HG03439 (cell line): ENCODE measurements around the gene UHRF2.
"Not testable (repeated sequence)": the region's sequence is repeated elsewhere in the genome, so short reads cannot be mapped to it uniquely, and the experiment has no call there.

Experiments
- ATAC-seq: cut with Tn5 transposase; IDR thresholded peaks from one replicate; pipeline ENCODE4 v1.9.1; 2021; ENCODE audit warnings: mild to moderate bottlenecking, moderate library complexity; ENCODE audit not compliant: unreplicated experiment

Gene UHRF2

GRCh38 chr9:6484210-6484609, 71.2 kb downstream of the UHRF2 start:
- ATAC-seq = no peak

GRCh38 chr9:6488395-6488794, 75.4 kb downstream of the UHRF2 start:
- no peak for ATAC-seq

GRCh38 chr9:6489099-6489498, 76.1 kb downstream of the UHRF2 start:
- no peak for ATAC-seq

GRCh38 chr9:6490863-6491262, 77.9 kb downstream of the UHRF2 start:
- no peak for ATAC-seq

GRCh38 chr9:6495466-6495865, 82.5 kb downstream of the UHRF2 start:
- ATAC-seq = no peak

GRCh38 chr9:6498982-6499381, 86.0 kb downstream of the UHRF2 start:
- no peak for ATAC-seq

GRCh38 chr9:6501526-6502210, 88.7 kb downstream of the UHRF2 start:
- ATAC-seq = no peak

GRCh38 chr9:6502399-6502798, 89.4 kb downstream of the UHRF2 start:
- no peak for ATAC-seq

- ATAC-seq = no peak
Observed at GRCh38 chr9:6506571-6506970, 93.6 kb downstream of the UHRF2 start.

- ATAC-seq = no peak
Observed at GRCh38 chr9:6512085-6512657, 99.2 kb downstream of the UHRF2 start.

GRCh38 chr9:6522263-6522662, 109.3 kb downstream of the UHRF2 start:
- ATAC-seq = no peak

GRCh38 chr9:6525326-6526045, 112.5 kb downstream of the UHRF2 start:
- no peak for ATAC-seq

GRCh38 chr9:6535594-6535993, 122.6 kb downstream of the UHRF2 start:
- no peak for ATAC-seq

- ATAC-seq = no peak
Observed at GRCh38 chr9:6538666-6539071, 125.7 kb downstream of the UHRF2 start.

GRCh38 chr9:6542617-6543016, 129.6 kb downstream of the UHRF2 start:
- not testable (repeated sequence) for ATAC-seq

- no peak for ATAC-seq
Observed at GRCh38 chr9:6543204-6543603, 130.2 kb downstream of the UHRF2 start.

- no peak for ATAC-seq
Observed at GRCh38 chr9:6545017-6545691, 132.2 kb downstream of the UHRF2 start.

GRCh38 chr9:6549106-6549800, 136.3 kb downstream of the UHRF2 start:
- no peak for ATAC-seq

- no peak for ATAC-seq
Observed at GRCh38 chr9:6551136-6551535, 138.1 kb downstream of the UHRF2 start.

GRCh38 chr9:6552033-6552432, 139.0 kb downstream of the UHRF2 start:
- no peak for ATAC-seq

GRCh38 chr9:6552498-6553121, 139.6 kb downstream of the UHRF2 start:
- ATAC-seq = no peak
